22Rv1 (cell line): ENCODE measurements around the gene ZBTB45.
A peak's percentile ranks its signal among the peaks of the same experiment; 100 is the strongest.

Experiments
- H3K27ac ChIP-seq: fragments of 450-650 bp; 2 replicates; pipeline ENCODE4 v1.5.1; 2017
- ZFX ChIP-seq: fragments of 450-650 bp; IDR thresholded peaks from 2 replicates; pipeline ENCODE4 v1.6.1; 2017; ENCODE audit warnings: antibody characterized with exemption, borderline replicate concordance
- TF ChIP-seq, protein P1 (sequence below): fragments of 450-650 bp; IDR thresholded peaks from 2 replicates; pipeline ENCODE4 v1.5.1; 2017; ENCODE audit warnings: mild to moderate bottlenecking

ZBTB45 gene

DNA sequence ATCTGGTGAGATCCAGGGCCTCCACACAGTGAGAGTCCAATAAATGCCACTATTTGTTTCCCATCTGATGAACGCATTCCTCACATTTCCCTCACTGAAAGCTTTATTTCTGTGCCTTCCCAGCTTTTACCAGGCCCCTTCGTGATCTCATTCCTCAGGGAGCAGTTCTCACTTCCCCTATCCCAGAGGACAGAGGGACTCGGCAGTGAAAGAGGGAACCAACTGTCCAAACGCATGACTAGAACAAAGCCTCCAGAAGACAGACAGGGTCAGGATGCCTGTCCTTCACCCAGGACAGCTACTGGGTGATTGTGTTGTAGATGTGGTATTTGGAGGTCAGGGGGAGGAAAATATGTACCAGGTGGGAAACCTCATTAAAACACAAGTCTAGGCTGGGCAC is 2.0 kb upstream of the ZBTB45 start:
- H3K27ac ChIP-seq: peak overlapping the region; percentile 98
- TF ChIP-seq ZFX: no peak
- TF ChIP-seq, protein P1, sequence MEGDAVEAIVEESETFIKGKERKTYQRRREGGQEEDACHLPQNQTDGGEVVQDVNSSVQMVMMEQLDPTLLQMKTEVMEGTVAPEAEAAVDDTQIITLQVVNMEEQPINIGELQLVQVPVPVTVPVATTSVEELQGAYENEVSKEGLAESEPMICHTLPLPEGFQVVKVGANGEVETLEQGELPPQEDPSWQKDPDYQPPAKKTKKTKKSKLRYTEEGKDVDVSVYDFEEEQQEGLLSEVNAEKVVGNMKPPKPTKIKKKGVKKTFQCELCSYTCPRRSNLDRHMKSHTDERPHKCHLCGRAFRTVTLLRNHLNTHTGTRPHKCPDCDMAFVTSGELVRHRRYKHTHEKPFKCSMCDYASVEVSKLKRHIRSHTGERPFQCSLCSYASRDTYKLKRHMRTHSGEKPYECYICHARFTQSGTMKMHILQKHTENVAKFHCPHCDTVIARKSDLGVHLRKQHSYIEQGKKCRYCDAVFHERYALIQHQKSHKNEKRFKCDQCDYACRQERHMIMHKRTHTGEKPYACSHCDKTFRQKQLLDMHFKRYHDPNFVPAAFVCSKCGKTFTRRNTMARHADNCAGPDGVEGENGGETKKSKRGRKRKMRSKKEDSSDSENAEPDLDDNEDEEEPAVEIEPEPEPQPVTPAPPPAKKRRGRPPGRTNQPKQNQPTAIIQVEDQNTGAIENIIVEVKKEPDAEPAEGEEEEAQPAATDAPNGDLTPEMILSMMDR: no peak

DNA sequence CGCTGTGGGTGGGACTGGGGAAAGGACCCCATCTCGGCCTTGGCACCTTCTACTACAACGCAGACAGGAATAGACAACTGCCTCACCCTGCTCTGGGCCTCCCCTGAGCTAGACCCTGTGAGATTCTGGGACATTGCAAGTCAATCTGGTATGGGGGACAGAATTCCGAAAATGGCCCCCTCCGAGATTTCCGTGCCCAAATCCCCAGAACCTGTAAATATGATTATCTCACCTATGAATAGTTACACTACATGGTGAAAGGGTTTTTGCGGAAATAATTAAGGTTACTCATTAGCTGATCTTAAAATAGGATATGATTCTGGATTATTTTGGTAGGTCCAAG is 618 bp upstream of the ZBTB45 start:
- TF ChIP-seq, protein P1: no peak
- no peak for TF ChIP-seq ZFX
- H3K27ac ChIP-seq: peak overlapping the region; percentile 98

DNA sequence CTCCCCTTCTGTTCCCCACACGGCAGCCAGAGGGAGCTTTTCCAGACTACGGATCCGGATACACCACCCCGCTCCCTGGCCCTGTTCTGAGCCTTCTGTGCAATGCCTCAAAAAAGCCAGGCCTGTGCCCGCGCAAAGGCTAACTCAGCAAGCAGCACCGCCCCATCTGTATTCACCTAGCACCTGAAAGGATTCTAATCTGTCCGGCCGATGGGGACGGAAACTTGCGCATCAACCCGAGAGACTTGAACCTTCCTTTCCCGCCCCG is 589 bp downstream of the ZBTB45 start:
- H3K27ac ChIP-seq: peak overlapping the region; percentile 98
- TF ChIP-seq, protein P1: no peak
- no peak for TF ChIP-seq ZFX

DNA sequence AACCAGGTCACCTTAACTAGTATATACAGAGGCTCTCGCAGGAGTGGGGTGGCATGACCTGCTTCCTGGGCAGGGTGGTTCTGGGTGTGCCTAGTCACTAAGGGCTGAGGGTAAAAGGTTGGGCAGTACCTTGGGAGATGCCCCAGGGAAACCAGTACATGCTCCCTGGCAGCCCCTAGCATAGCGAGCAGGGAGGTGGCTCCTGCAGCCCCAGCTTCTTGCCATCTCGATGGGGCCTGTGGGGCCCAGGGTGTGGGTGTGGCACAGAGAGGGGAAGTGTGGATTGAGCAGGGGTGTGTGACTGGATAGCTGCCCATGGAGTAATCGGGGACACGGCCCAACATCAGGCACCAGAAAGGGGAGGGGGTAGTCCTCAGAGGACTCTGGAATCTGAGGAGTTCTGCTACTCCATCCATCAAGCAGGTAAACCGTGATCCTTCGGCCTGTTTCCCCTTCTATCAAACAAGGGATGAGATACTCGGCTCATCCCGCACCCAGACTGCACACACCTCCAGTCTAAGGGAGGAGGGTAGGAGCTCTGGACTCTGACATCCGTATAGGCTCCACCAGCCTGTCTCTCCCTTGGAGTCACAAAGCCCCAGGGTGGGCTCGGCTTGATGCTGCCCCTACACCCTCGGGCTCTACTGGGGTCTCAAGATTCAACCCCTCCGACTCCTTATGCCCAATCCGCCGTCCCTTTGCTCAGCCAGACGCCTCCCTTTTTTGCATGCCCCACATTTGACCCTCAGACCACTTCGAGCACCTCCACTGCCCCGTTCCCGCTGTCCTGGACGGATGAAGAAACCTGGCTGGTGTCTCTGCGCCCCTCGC is 1.1 kb downstream of the ZBTB45 start:
- TF ChIP-seq, protein P1: no peak
- TF ChIP-seq ZFX: no peak

DNA sequence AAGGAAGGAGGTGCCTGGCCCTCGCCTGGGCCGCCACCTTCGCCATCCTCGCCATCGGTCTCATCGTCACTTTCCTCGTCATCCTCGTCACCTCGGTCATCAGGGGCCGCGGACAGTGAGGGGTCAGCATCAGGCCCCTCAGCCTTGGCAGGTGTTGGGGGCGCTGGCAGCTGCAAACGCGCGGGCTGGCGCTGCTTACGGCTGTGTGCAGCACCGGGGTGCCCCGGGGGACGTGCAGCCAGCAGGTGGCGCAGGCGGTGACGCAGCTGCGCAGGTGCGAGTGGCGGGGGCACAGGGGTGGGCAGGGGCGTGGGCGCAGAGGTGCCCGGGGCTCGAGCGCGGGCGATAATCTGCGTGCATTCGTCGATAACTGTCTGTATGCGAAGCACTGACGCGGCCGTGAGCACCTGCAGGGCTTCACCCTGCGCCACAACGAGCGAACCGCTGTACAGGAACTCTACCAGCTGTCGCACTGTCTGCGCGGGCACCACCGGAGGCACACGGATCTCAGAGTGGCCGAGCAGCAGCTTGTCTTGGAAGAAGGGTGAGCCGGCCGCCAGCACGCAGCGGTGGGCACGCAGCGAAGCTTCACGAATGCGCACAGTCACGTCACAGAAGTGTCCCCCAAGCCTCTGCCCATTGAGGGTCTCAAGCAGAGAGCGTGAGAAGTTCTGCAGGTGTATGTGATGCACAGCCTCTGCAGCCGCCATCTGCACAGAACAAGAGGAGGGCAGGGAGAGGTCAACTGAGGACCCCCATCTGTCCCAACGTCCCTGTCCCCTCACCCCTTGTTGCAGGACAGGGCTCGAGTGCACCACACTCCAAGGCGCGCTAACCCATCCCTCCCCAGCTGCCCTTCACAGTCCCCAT is 2.4 kb downstream of the ZBTB45 start:
- peak overlapping the region; percentile 98 for H3K27ac ChIP-seq

More for the DNA sequence above, 1.1 kb downstream of the ZBTB45 start:
- H3K27ac ChIP-seq: peak overlapping the region; percentile 98

DNA sequence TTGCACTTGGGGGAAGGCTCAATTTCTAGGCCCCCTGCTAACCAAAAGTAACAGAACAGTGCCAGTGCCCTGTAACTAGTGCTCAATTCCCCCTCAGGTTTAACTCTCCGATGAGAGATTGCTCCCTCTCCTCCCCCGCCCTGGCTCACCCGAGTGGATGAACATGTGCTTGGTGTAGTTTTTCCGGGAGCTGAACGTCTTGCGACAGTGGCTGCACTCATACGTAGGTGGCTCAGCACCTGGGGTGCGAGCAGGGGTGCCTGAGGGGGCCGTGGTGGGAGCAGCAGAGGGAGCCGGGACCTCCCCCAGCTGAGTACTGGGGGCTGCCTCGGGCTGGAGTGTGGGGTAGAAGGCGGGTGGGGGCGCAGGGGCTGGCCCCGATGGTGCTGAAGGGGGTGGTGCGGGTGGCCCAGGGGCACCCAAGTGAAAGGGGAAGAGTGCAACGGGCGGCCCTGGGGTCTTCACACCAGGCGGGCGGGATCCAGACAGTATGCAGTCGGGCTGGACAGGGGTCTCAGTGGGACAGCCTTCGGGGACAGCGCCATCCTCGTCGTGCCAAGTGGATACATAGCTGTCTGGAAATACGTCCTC is 3.3 kb downstream of the ZBTB45 start:
- peak overlapping the region; percentile 86 for H3K27ac ChIP-seq
- TF ChIP-seq ZFX: no peak

More for the DNA sequence above, 2.4 kb downstream of the ZBTB45 start:
- TF ChIP-seq, protein P1: peak; percentile 13; the same call in 1 of the 2 replicates
- TF ChIP-seq ZFX: no peak

DNA sequence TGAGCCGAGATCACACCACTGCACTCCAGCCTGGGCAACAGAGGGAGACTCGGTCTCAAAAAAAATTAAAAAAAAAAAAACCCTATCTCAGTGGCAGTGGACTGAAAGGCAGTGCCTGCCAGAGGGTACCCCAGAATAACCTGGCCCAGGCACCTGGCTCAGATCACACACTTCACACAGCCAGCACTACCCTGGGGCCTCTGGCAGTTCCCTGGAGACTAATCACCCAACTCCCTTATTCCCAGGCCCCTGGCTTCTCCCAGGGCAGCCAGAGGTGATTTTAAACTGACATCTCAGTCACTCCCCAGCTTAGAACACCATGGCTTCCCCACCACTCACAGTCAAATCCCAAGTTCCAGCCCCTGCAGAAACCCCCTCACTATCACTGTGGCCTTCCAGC is 4.4 kb downstream of the ZBTB45 start:
- TF ChIP-seq, protein P1: no peak
- TF ChIP-seq ZFX: no peak
- H3K27ac ChIP-seq: peak overlapping the region; percentile 86
